H9 (cell line): ENCODE data around the gene PFN3. TPM values are rescaled to one million over a fixed set of nuclear protein-coding genes. Genes with fewer than 3 reads are reported as not detected.

ENCODE experiments used
- DNase-seq: peaks from one replicate; pipeline ENCODE4 v3.0.0-alpha.2; 2017
- H2AFZ ChIP-seq: one replicate; pipeline ENCODE4 v1.6.1; 2013; ENCODE audit warnings: mild to moderate bottlenecking, low read length, control low read depth, moderate library complexity
- H2AK5ac ChIP-seq: 2 replicates; pipeline ENCODE4 v1.6.1; 2013; ENCODE audit warnings: low read length, control low read depth, mixed read lengths; ENCODE audit not compliant: insufficient read length
- H2BK120ac ChIP-seq: one replicate; pipeline ENCODE4 v1.6.1; 2013; ENCODE audit warnings: low read depth, mild to moderate bottlenecking, low read length, control low read depth, inconsistent platforms; ENCODE audit not compliant: poor library complexity, severe bottlenecking
- H2BK12ac ChIP-seq: 2 replicates; pipeline ENCODE4 v1.6.1; 2013; ENCODE audit warnings: low read length, control low read depth, mixed read lengths, low read depth; ENCODE audit not compliant: insufficient read length
- H2BK15ac ChIP-seq: 2 replicates; pipeline ENCODE4 v1.6.1; 2013; ENCODE audit warnings: low read depth, low read length, control low read depth
- H2BK20ac ChIP-seq: one replicate; pipeline ENCODE4 v1.6.1; 2013; ENCODE audit warnings: low read depth, mild to moderate bottlenecking, low read length, control low read depth, inconsistent platforms; ENCODE audit not compliant: poor library complexity, severe bottlenecking
- H2BK5ac ChIP-seq: 2 replicates; pipeline ENCODE4 v1.6.1; 2013; ENCODE audit warnings: low read length, control low read depth, mixed read lengths; ENCODE audit not compliant: insufficient read length
- H3K14ac ChIP-seq: 2 replicates; pipeline ENCODE4 v1.6.1; 2013; ENCODE audit warnings: low read length, control low read depth; ENCODE audit not compliant: insufficient read depth
- H3K18ac ChIP-seq: 2 replicates; pipeline ENCODE4 v1.6.1; 2013; ENCODE audit warnings: low read depth, mild to moderate bottlenecking, mixed read lengths, low read length, control low read depth; ENCODE audit not compliant: insufficient read length
- H3K23ac ChIP-seq: 2 replicates; pipeline ENCODE4 v1.6.1; 2013; ENCODE audit warnings: low read length, control low read depth, mixed read lengths, low read depth; ENCODE audit not compliant: insufficient read length
- H3K23me2 ChIP-seq: 2 replicates; pipeline ENCODE4 v1.6.1; 2013; ENCODE audit warnings: low read depth, mild to moderate bottlenecking, mixed read lengths, low read length, control low read depth; ENCODE audit not compliant: insufficient read length, poor library complexity, severe bottlenecking
- H3K27ac ChIP-seq: 2 replicates; pipeline ENCODE4 v1.5.1; 2013; ENCODE audit warnings: low read length, control low read depth, mixed read lengths, low read depth; ENCODE audit not compliant: insufficient read length
- H3K27me3 ChIP-seq: 2 replicates; pipeline ENCODE4 v1.6.1; 2013; ENCODE audit warnings: low read length, control low read depth, inconsistent platforms; ENCODE audit not compliant: insufficient read depth
- H3K4ac ChIP-seq: 2 replicates; pipeline ENCODE4 v1.6.1; 2013; ENCODE audit warnings: low read depth, mild to moderate bottlenecking, control low read depth, inconsistent platforms, low read length, moderate library complexity
- H3K4me1 ChIP-seq: 2 replicates; pipeline ENCODE4 v1.6.1; 2013; ENCODE audit warnings: low read length, control low read depth, inconsistent platforms; ENCODE audit not compliant: insufficient read depth
- H3K4me2 ChIP-seq: 2 replicates; pipeline ENCODE4 v1.6.1; 2013; ENCODE audit warnings: low read length, control low read depth, mixed read lengths; ENCODE audit not compliant: insufficient read length, insufficient read depth
- H3K56ac ChIP-seq: 2 replicates; pipeline ENCODE4 v1.6.1; 2013; ENCODE audit warnings: low read depth, mild to moderate bottlenecking, mixed read lengths, low read length, control low read depth; ENCODE audit not compliant: insufficient read length
- H3K79me1 ChIP-seq: 2 replicates; pipeline ENCODE4 v1.6.1; 2013; ENCODE audit warnings: low read depth, mild to moderate bottlenecking, moderate library complexity, low read length, control low read depth, inconsistent platforms; ENCODE audit not compliant: insufficient read depth, poor library complexity, severe bottlenecking
- H3K79me2 ChIP-seq: 2 replicates; pipeline ENCODE4 v1.6.1; 2013; ENCODE audit warnings: low read length, control low read depth, inconsistent platforms; ENCODE audit not compliant: insufficient read depth
- H3K9ac ChIP-seq: 2 replicates; pipeline ENCODE4 v1.6.1; 2013; ENCODE audit warnings: low read length, control low read depth, mixed read lengths; ENCODE audit not compliant: insufficient read length; ENCODE audit errors: extremely low read depth
- H3K9me3 ChIP-seq: one replicate; pipeline ENCODE4 v1.6.1; 2013; ENCODE audit warnings: low read depth, low read length, inconsistent platforms; ENCODE audit not compliant: control insufficient read depth
- H3T11ph ChIP-seq: one replicate; pipeline ENCODE4 v1.6.1; 2013; ENCODE audit warnings: mild to moderate bottlenecking, low read length, control low read depth, inconsistent platforms
- H4K20me1 ChIP-seq: one replicate; pipeline ENCODE4 v1.6.1; 2013; ENCODE audit not compliant: control insufficient read depth, insufficient read length, insufficient read depth
- H4K5ac ChIP-seq: 2 replicates; pipeline ENCODE4 v1.6.1; 2013; ENCODE audit warnings: low read depth, mild to moderate bottlenecking, mixed read lengths, low read length, control low read depth; ENCODE audit not compliant: insufficient read length
- H4K8ac ChIP-seq: replicated peaks from 2 replicates; pipeline ENCODE4 v1.6.1; 2013; ENCODE audit warnings: low read length, control low read depth, mixed read lengths, low read depth; ENCODE audit not compliant: insufficient read length
- H4K91ac ChIP-seq: 2 replicates; pipeline ENCODE4 v1.6.1; 2013; ENCODE audit warnings: low read depth, mild to moderate bottlenecking, moderate library complexity, mixed read lengths, low read length, control low read depth; ENCODE audit not compliant: insufficient read length
- H3K27ac Mint-ChIP-seq, 3 experiments: 2 replicates in 2 of 3; 3 replicates in 1 of 3; pipeline ENCODE4 v1.8.0; 2020 to 2021; ENCODE audit warnings: mixed read lengths in 3 of 3, mild to moderate bottlenecking in 1 of 3, moderate library complexity in 1 of 3
- H3K27me3 Mint-ChIP-seq: 2 replicates; pipeline ENCODE4 v1.8.0; 2021; ENCODE audit warnings: low read depth, mild to moderate bottlenecking, moderate library complexity, mixed read lengths
- H3K36me3 Mint-ChIP-seq, 3 experiments: 2 replicates in 2 of 3; 3 replicates in 1 of 3; pipeline ENCODE4 v1.8.0; 2020 to 2021; ENCODE audit warnings: low read depth in 3 of 3, mixed read lengths in 3 of 3; ENCODE audit not compliant: insufficient read depth in 1 of 3
- H3K4me1 Mint-ChIP-seq, 2 experiments: 2 replicates each; pipeline ENCODE4 v1.8.0; 2020; ENCODE audit warnings: mixed read lengths in 2 of 2
- H3K4me3 Mint-ChIP-seq, 2 experiments: 2 replicates in 1 of 2; 3 replicates in 1 of 2; pipeline ENCODE4 v1.8.0; 2020 to 2021; ENCODE audit warnings: mild to moderate bottlenecking in 2 of 2, mixed read lengths in 2 of 2, moderate library complexity in 1 of 2
- H3K9me3 Mint-ChIP-seq, 2 experiments: 2 replicates in 1 of 2; 3 replicates in 1 of 2; pipeline ENCODE4 v1.8.0; 2020; ENCODE audit warnings: mild to moderate bottlenecking in 2 of 2, mixed read lengths in 2 of 2, moderate library complexity in 1 of 2
- WGBS: extraction: QIAGEN DNeasy Blood & Tissue Kit; methylation state at CpG from one replicate; pipeline ENCODE4 v1.1.7; 2013; ENCODE audit warnings: missing lambda C conversion rate, low lambda C conversion rate, mixed read lengths; ENCODE audit not compliant: insufficient read length; ENCODE audit errors: extremely low coverage; 5-methylcytosine and 5-hydroxymethylcytosine counted together
- total RNA-seq: library from RNA; stranded (reverse); gene quantifications from 2 replicates; pipeline ENCODE4 v1.2.1, GENCODE V29; 2021
- TF ChIP-seq, protein P1 (sequence below): fragments of 200-600 bp; sonication (generic); conservative IDR thresholded peaks from 3 replicates; pipeline ENCODE4 v1.8.0; 2021; ENCODE audit warnings: antibody characterized with exemption, mild to moderate bottlenecking

PFN3 gene
- total RNA-seq, 1 experiment from 2014 or later: not detected

- H3K79me1 ChIP-seq: no peaks in the 10 kb centered on the region
- H3K23ac ChIP-seq: no peak overlapping the region
- WGBS: no CpG with 5 or more reads among the region's 46 CpGs
Measured at GRCh38 chr5:177367323-177367848, 33.1 kb downstream of the PFN3 start.

More at GRCh38 chr5:177367323-177367848, 33.1 kb downstream of the PFN3 start:
- H2BK20ac ChIP-seq: no peak overlapping the region
- no peak overlapping the region for H4K8ac ChIP-seq
- no peak overlapping the region for H2BK120ac ChIP-seq
- H3K23me2 ChIP-seq: peaks cover 13% of the 10 kb centered on the region
- H4K91ac ChIP-seq: no peak overlapping the region
- no peaks in the 10 kb centered on the region; the same call in 1 of the 2 replicates for H3K27me3 ChIP-seq
- H3K9me3 Mint-ChIP-seq: no peaks in the 10 kb centered on the region; a peak in 1 of 5 replicates
- H3K27ac Mint-ChIP-seq: no peak overlapping the region
- peak overlapping the region; percentile 46 for H3K4me2 ChIP-seq
- no peaks in the 10 kb centered on the region for H4K20me1 ChIP-seq
- TF ChIP-seq, protein P1, sequence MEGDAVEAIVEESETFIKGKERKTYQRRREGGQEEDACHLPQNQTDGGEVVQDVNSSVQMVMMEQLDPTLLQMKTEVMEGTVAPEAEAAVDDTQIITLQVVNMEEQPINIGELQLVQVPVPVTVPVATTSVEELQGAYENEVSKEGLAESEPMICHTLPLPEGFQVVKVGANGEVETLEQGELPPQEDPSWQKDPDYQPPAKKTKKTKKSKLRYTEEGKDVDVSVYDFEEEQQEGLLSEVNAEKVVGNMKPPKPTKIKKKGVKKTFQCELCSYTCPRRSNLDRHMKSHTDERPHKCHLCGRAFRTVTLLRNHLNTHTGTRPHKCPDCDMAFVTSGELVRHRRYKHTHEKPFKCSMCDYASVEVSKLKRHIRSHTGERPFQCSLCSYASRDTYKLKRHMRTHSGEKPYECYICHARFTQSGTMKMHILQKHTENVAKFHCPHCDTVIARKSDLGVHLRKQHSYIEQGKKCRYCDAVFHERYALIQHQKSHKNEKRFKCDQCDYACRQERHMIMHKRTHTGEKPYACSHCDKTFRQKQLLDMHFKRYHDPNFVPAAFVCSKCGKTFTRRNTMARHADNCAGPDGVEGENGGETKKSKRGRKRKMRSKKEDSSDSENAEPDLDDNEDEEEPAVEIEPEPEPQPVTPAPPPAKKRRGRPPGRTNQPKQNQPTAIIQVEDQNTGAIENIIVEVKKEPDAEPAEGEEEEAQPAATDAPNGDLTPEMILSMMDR: peak; percentile 14; the same call in 1 of the 3 replicates
- H3T11ph ChIP-seq: no peak overlapping the region
- H2AK5ac ChIP-seq: no peak overlapping the region
- H2BK12ac ChIP-seq: no peak overlapping the region
- H3K4me1 Mint-ChIP-seq: peaks cover 37 to 62% of the 10 kb centered on the region in 2 experiments
- H3K14ac ChIP-seq: peak overlapping the region; percentile 0
- DNase-seq: no peak
- H3K9ac ChIP-seq: no peak overlapping the region
- peaks cover 30% of the 10 kb centered on the region for H3K27me3 Mint-ChIP-seq
- no peak overlapping the region for H3K4ac ChIP-seq
- H3K18ac ChIP-seq: no peak overlapping the region
- no peak overlapping the region for H2AFZ ChIP-seq
- no peaks in the 10 kb centered on the region for H3K79me2 ChIP-seq
- H3K56ac ChIP-seq: no peak overlapping the region
- no peaks in the 10 kb centered on the region for H3K9me3 ChIP-seq
- peak overlapping the region; percentile 76 to 90 for H3K4me3 Mint-ChIP-seq
- no peak overlapping the region for H2BK5ac ChIP-seq
- H3K4me1 ChIP-seq: peaks cover 11% of the 10 kb centered on the region; the same call in 1 of the 2 replicates
- no peak overlapping the region for H4K5ac ChIP-seq
- no peak overlapping the region for H2BK15ac ChIP-seq
- H3K36me3 Mint-ChIP-seq: peaks cover 8 to 15% (median 8%) of the 10 kb centered on the region in 3 experiments
- H3K27ac ChIP-seq: no peak overlapping the region
